Ectodermal cell (in vitro differentiated cells): ENCODE measurements around the gene FXN.
A peak's percentile ranks its signal among the peaks of the same experiment; 100 is the strongest.
"Not testable (repeated sequence)": the region's sequence is repeated elsewhere in the genome, so short reads cannot be mapped to it uniquely, and the experiment has no call there.

Source experiments
- H3K27ac ChIP-seq: 2 replicates; pipeline ENCODE4 v1.7.0; 2013; ENCODE audit warnings: mild to moderate bottlenecking, low read depth, low read length; ENCODE audit not compliant: insufficient read depth, poor library complexity, severe bottlenecking
- H3K27me3 ChIP-seq: 2 replicates; pipeline ENCODE4 v1.7.0; 2013; ENCODE audit warnings: mild to moderate bottlenecking, low read length; ENCODE audit not compliant: insufficient read depth, control insufficient read depth, poor library complexity, severe bottlenecking
- H3K36me3 ChIP-seq: one replicate; pipeline ENCODE4 v1.7.0; 2013; ENCODE audit warnings: low read length; ENCODE audit not compliant: control insufficient read depth, insufficient read depth
- H3K4me1 ChIP-seq: one replicate; pipeline ENCODE4 v1.7.0; 2013; ENCODE audit warnings: low read length; ENCODE audit not compliant: control insufficient read depth, insufficient read depth
- H3K4me3 ChIP-seq: 2 replicates; pipeline ENCODE4 v1.7.0; 2013; ENCODE audit warnings: low read depth, low read length, control low read depth; ENCODE audit not compliant: insufficient read depth
- H3K9me3 ChIP-seq: 2 replicates; pipeline ENCODE4 v1.7.0; 2013; ENCODE audit warnings: mild to moderate bottlenecking, low read length, moderate library complexity; ENCODE audit not compliant: control insufficient read depth
- WGBS, 2 experiments: methylation state at CpG; one replicate each; pipeline ENCODE4 v1.1.7; 2013; ENCODE audit warnings: missing lambda C conversion rate in 2 of 2; 5-methylcytosine and 5-hydroxymethylcytosine counted together

The FXN gene

DNA sequence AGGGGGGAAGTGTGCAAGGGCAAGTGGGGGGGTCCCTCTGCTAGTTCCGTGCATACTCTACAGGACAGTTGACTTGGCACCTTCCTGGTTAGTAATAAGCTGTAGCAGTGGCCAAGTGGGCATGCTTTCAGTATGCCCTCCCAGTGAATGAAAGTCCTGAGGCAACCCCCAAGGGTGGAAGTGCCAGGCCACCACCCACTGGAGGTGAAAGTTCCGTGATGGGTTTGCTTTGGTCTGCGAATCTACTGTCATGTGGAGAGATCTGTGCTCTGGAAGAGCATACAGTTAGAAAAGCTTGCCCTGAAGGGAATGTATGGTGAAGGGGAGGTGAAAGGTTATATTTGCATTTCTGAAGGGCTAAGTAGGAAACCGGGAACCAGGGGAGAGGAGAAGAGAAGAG is 10.3 kb downstream of the FXN start:
- H3K27me3 ChIP-seq: no peaks in the 10 kb centered on the region
- H3K4me3 ChIP-seq: no peak overlapping the region
- WGBS, 2 experiments: 39 to 45% methylated on average over 4 of the region's 4 CpGs
- H3K36me3 ChIP-seq: peaks cover 11% of the 10 kb centered on the region
- no peak overlapping the region for H3K27ac ChIP-seq
- H3K9me3 ChIP-seq: no peaks in the 10 kb centered on the region
- H3K4me1 ChIP-seq: peaks cover 21% of the 10 kb centered on the region

DNA sequence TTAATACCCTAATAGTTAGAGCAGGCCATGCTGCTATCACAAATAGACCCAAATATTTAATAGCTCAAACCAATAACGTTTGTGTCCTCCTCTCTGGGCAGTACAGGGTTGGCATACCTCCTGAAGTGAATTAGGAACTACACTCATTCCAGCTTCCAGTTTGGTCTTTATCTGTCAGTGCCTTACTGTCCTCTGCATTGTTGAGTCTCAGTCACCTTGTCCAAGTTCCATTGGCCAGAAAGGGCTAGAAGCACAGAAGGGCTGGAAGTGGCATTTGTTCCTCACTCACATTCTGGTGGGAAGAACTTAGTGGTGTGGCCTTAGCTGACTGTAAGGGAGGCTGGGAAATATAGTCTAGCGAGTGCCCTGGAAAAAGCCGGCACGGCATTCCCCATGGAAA is 11.2 kb downstream of the FXN start:
- WGBS, 2 experiments: 91 to 93% methylated on average over 4 of the region's 4 CpGs
- Histone ChIP-seq H3K4me1 (peaks cover 21% of the 10 kb centered on the region), H3K36me3 (peaks cover 11% of the 10 kb centered on the region), H3K9me3 (no peaks in the 10 kb centered on the region), H3K27me3 (no peaks in the 10 kb centered on the region), H3K4me3 (no peak overlapping the region), H3K27ac (no peak overlapping the region)

- WGBS, 2 experiments: 79 to 82% methylated on average over 4 of the region's 4 CpGs
- peaks cover 11% of the 10 kb centered on the region for H3K36me3 ChIP-seq
Observed at GRCh38 chr9:69047371-69047770, 11.8 kb downstream of the FXN start.

GRCh38 chr9:69049094-69049493 is 13.5 kb downstream of the FXN start:
- 96 to 97% methylated on average over 6 of the region's 6 CpGs for WGBS, 2 experiments
- H3K27ac ChIP-seq: no peak overlapping the region
- peaks cover 11% of the 10 kb centered on the region for H3K36me3 ChIP-seq

More at GRCh38 chr9:69047371-69047770, 11.8 kb downstream of the FXN start:
- Histone ChIP-seq H3K9me3 (no peaks in the 10 kb centered on the region), H3K4me3 (no peak overlapping the region), H3K27me3 (no peaks in the 10 kb centered on the region), H3K27ac (no peak overlapping the region), H3K4me1 (peaks cover 21% of the 10 kb centered on the region)

GRCh38 chr9:69050936-69051335 is 15.4 kb downstream of the FXN start:
- H3K36me3 ChIP-seq: peaks cover 15% of the 10 kb centered on the region
- H3K27ac ChIP-seq, H3K27me3 ChIP-seq, H3K4me1 ChIP-seq, H3K4me3 ChIP-seq, H3K9me3 ChIP-seq: not testable (repeated sequence)
- WGBS, 2 experiments: 92 to 97% methylated on average over 12 of the region's 12 CpGs

More at GRCh38 chr9:69049094-69049493, 13.5 kb downstream of the FXN start:
- Histone ChIP-seq H3K4me3 (no peak overlapping the region), H3K27me3 (no peaks in the 10 kb centered on the region), H3K4me1 (peaks cover 18% of the 10 kb centered on the region), H3K9me3 (no peaks in the 10 kb centered on the region)

GRCh38 chr9:69054989-69055388 is 19.4 kb downstream of the FXN start:
- Histone ChIP-seq H3K36me3 (peaks cover 10% of the 10 kb centered on the region), H3K4me1 (no peaks in the 10 kb centered on the region), H3K4me3 (no peak overlapping the region), H3K9me3 (no peaks in the 10 kb centered on the region), H3K27ac (peak overlapping the region; percentile 16), H3K27me3 (no peaks in the 10 kb centered on the region)
- 95 to 100% methylated on average over 1 of the region's 1 CpG for WGBS, 2 experiments

- 96 to 97% methylated on average over 4 of the region's 4 CpGs for WGBS, 2 experiments
Observed at GRCh38 chr9:69056191-69056815, 20.8 kb downstream of the FXN start.

GRCh38 chr9:69058101-69058500 is 22.5 kb downstream of the FXN start:
- 92 to 95% methylated on average over 2 of the region's 2 CpGs for whole genome bisulfite sequencing, 2 experiments
- Histone ChIP-seq H3K4me1 (no peaks in the 10 kb centered on the region), H3K27ac (no peak overlapping the region), H3K4me3 (no peak overlapping the region), H3K27me3 (no peaks in the 10 kb centered on the region), H3K36me3 (peaks cover 10% of the 10 kb centered on the region), H3K9me3 (no peaks in the 10 kb centered on the region)

More at GRCh38 chr9:69056191-69056815, 20.8 kb downstream of the FXN start:
- Histone ChIP-seq H3K27ac (no peak overlapping the region), H3K4me3 (no peak overlapping the region), H3K27me3 (no peaks in the 10 kb centered on the region), H3K36me3 (peaks cover 10% of the 10 kb centered on the region), H3K4me1 (no peaks in the 10 kb centered on the region), H3K9me3 (no peaks in the 10 kb centered on the region)

GRCh38 chr9:69060766-69061165 is 25.2 kb downstream of the FXN start:
- H3K9me3 ChIP-seq: no peaks in the 10 kb centered on the region
- H3K4me3 ChIP-seq: no peak overlapping the region
- 43 to 49% methylated on average over 1 of the region's 1 CpG for WGBS, 2 experiments
- no peak overlapping the region for H3K27ac ChIP-seq
- no peaks in the 10 kb centered on the region for H3K27me3 ChIP-seq
- H3K36me3 ChIP-seq: peaks cover 19% of the 10 kb centered on the region
- H3K4me1 ChIP-seq: no peaks in the 10 kb centered on the region

DNA sequence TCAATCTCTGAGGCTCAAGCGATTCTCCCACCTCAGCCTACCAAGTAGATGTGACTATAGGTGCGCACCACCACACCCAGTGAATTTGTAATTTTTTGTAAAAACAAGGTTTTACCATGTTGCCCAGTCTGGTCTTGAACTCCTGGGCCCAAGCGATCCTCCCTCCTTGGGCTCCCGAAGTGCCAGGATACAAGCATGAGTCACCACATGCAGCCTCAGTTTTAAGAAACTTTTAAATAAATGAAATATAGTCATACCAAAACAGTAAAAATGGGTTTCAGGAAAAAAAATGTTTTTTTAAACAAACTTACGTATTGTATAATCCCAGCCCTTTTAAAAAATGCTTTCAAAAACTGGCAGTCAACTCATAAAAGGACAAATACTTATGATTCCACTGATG is 26.6 kb downstream of the FXN start:
- Histone ChIP-seq H3K36me3 (peaks cover 19% of the 10 kb centered on the region), H3K9me3 (no peaks in the 10 kb centered on the region), H3K4me3 (no peak overlapping the region), H3K4me1 (no peaks in the 10 kb centered on the region), H3K27ac (no peak overlapping the region), H3K27me3 (no peaks in the 10 kb centered on the region)
- 96 to 100% methylated on average over 4 to 5 of the region's 5 CpGs for WGBS, 2 experiments
